OCI-LY3 (cell line): ENCODE results near the gene MACC1.

Source experiments
- H2AFZ ChIP-seq: fragments of 200-600, 300-600 bp; shearing (Covaris generic); 2 replicates; pipeline ENCODE4 v1.6.0; 2014; ENCODE audit warnings: antibody characterized with exemption, low read depth, low read length
- H3K27ac ChIP-seq: fragments of 200-600, 300-600 bp; sonication (generic); 2 replicates; pipeline ENCODE4 v1.5.1; 2014; ENCODE audit warnings: mild to moderate bottlenecking, low read length, moderate library complexity, mixed read lengths
- H3K27me3 ChIP-seq: fragments of 200-600, 300-600 bp; sonication (generic); 2 replicates; pipeline ENCODE4 v1.6.1; 2014; ENCODE audit warnings: low read depth, low read length, mixed read lengths
- H3K36me3 ChIP-seq: fragments of 200-600, 300-600 bp; sonication (generic); replicated peaks from 2 replicates; pipeline ENCODE3; 2014; ENCODE audit warnings: low read depth, low read length, mixed read lengths
- H3K4me1 ChIP-seq: fragments of 300-600, 200-600 bp; sonication (generic); 2 replicates; pipeline ENCODE4 v1.6.1; 2014; ENCODE audit warnings: low read length, mixed read lengths
- H3K4me2 ChIP-seq: fragments of 200-600, 300-600 bp; sonication (generic); 2 replicates; pipeline ENCODE4 v1.6.1; 2014; ENCODE audit warnings: low read length, mixed read lengths
- H3K4me3 ChIP-seq: fragments of 300-600, 200-600 bp; sonication (generic); 2 replicates; pipeline ENCODE4 v1.5.1; 2014; ENCODE audit warnings: antibody characterized with exemption, mild to moderate bottlenecking, low read length, moderate library complexity
- H3K79me2 ChIP-seq: fragments of 300-600, 200-600 bp; shearing (Covaris generic); 2 replicates; pipeline ENCODE4 v1.6.1; 2014; ENCODE audit warnings: mild to moderate bottlenecking, low read length, mixed read lengths
- H3K9ac ChIP-seq: fragments of 300-600, 200-600 bp; shearing (Covaris generic); 2 replicates; pipeline ENCODE4 v1.6.0; 2014; ENCODE audit warnings: mild to moderate bottlenecking, low read length, moderate library complexity
- H3K9me3 ChIP-seq: fragments of 200-600, 300-600 bp; shearing (Covaris generic); 2 replicates; pipeline ENCODE4 v1.6.1; 2014; ENCODE audit warnings: low read length, mixed read lengths; ENCODE audit not compliant: insufficient read depth
- H4K20me1 ChIP-seq: fragments of 200-600, 300-600 bp; sonication (generic); 2 replicates; pipeline ENCODE4 v1.6.1; 2016; ENCODE audit warnings: low read length, mixed read lengths; ENCODE audit not compliant: insufficient read depth
- EZH2phosphoT487 ChIP-seq: fragments of 200-600 bp; shearing (Covaris generic); IDR thresholded peaks from 2 replicates; pipeline ENCODE4 v1.6.1; 2018; ENCODE audit warnings: antibody characterized with exemption, mixed run types, low read depth
- TF ChIP-seq, protein P1 (sequence below): fragments of 200-600, 300-600 bp; sonication (generic); IDR thresholded peaks from 2 replicates; pipeline ENCODE4 v1.5.1; 2014; ENCODE audit warnings: antibody characterized with exemption, low read length, low read depth

Gene MACC1

GRCh38 chr7:20153999-20154398, 63.2 kb downstream of the MACC1 start:
- peaks cover 3% of the 10 kb centered on the region; the same call in 1 of the 2 replicates for H3K4me1 ChIP-seq
- H3K9me3 ChIP-seq: no peaks in the 10 kb centered on the region

GRCh38 chr7:20153567-20153966, 63.6 kb downstream of the MACC1 start:
- H3K79me2 ChIP-seq: no peaks in the 10 kb centered on the region
- TF ChIP-seq, protein P1, sequence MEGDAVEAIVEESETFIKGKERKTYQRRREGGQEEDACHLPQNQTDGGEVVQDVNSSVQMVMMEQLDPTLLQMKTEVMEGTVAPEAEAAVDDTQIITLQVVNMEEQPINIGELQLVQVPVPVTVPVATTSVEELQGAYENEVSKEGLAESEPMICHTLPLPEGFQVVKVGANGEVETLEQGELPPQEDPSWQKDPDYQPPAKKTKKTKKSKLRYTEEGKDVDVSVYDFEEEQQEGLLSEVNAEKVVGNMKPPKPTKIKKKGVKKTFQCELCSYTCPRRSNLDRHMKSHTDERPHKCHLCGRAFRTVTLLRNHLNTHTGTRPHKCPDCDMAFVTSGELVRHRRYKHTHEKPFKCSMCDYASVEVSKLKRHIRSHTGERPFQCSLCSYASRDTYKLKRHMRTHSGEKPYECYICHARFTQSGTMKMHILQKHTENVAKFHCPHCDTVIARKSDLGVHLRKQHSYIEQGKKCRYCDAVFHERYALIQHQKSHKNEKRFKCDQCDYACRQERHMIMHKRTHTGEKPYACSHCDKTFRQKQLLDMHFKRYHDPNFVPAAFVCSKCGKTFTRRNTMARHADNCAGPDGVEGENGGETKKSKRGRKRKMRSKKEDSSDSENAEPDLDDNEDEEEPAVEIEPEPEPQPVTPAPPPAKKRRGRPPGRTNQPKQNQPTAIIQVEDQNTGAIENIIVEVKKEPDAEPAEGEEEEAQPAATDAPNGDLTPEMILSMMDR: no peak
- TF ChIP-seq EZH2phosphoT487: no peak
- no peaks in the 10 kb centered on the region for H4K20me1 ChIP-seq
- H2AFZ ChIP-seq: no peak overlapping the region
- peaks cover 3% of the 10 kb centered on the region; the same call in 1 of the 2 replicates for H3K4me1 ChIP-seq
- no peak overlapping the region for H3K4me2 ChIP-seq
- H3K27me3 ChIP-seq: no peaks in the 10 kb centered on the region
- no peaks in the 10 kb centered on the region for H3K9me3 ChIP-seq
- H3K27ac ChIP-seq: no peak overlapping the region
- no peaks in the 10 kb centered on the region for H3K36me3 ChIP-seq
- H3K4me3 ChIP-seq: no peak overlapping the region
- H3K9ac ChIP-seq: no peak overlapping the region

More at GRCh38 chr7:20153999-20154398, 63.2 kb downstream of the MACC1 start:
- no peak overlapping the region for H2AFZ ChIP-seq
- H4K20me1 ChIP-seq: no peaks in the 10 kb centered on the region
- H3K36me3 ChIP-seq: no peaks in the 10 kb centered on the region
- no peak overlapping the region for H3K4me2 ChIP-seq
- H3K9ac ChIP-seq: no peak overlapping the region
- TF ChIP-seq, protein P1: no peak
- no peak overlapping the region for H3K27ac ChIP-seq
- H3K4me3 ChIP-seq: no peak overlapping the region
- H3K79me2 ChIP-seq: no peaks in the 10 kb centered on the region
- no peaks in the 10 kb centered on the region for H3K27me3 ChIP-seq

- H3K4me1 ChIP-seq: peaks cover 3% of the 10 kb centered on the region; the same call in 1 of the 2 replicates
- H3K4me2 ChIP-seq: no peak overlapping the region
- H3K9ac ChIP-seq: no peak overlapping the region
- no peaks in the 10 kb centered on the region for H3K9me3 ChIP-seq
- H3K79me2 ChIP-seq: no peaks in the 10 kb centered on the region
- no peaks in the 10 kb centered on the region for H3K36me3 ChIP-seq
- H3K4me3 ChIP-seq: no peak overlapping the region
- no peaks in the 10 kb centered on the region for H4K20me1 ChIP-seq
- H2AFZ ChIP-seq: no peak overlapping the region
- no peaks in the 10 kb centered on the region for H3K27me3 ChIP-seq
- TF ChIP-seq, protein P1: no peak
- TF ChIP-seq EZH2phosphoT487: no peak
- no peak overlapping the region for H3K27ac ChIP-seq
Observed at GRCh38 chr7:20152511-20152910, 64.7 kb downstream of the MACC1 start.

GRCh38 chr7:20151708-20152456, 65.3 kb downstream of the MACC1 start:
- Histone ChIP-seq H3K27ac (no peak overlapping the region), H3K36me3 (no peaks in the 10 kb centered on the region), H3K27me3 (no peaks in the 10 kb centered on the region), H3K4me1 (peaks cover 3% of the 10 kb centered on the region; the same call in 1 of the 2 replicates), H3K4me2 (no peak overlapping the region), H3K79me2 (no peaks in the 10 kb centered on the region), H2AFZ (no peak overlapping the region), H3K9ac (no peak overlapping the region), H3K4me3 (no peak overlapping the region), H4K20me1 (no peaks in the 10 kb centered on the region), H3K9me3 (no peaks in the 10 kb centered on the region)
- no peak for TF ChIP-seq EZH2phosphoT487
- TF ChIP-seq, protein P1: no peak
